ENCODE data around the gene DYNC2I2. TPM values are rescaled to one million over a fixed set of nuclear protein-coding genes. Genes with fewer than 3 reads are reported as not detected.
"Not testable (repeated sequence)": the region's sequence is repeated elsewhere in the genome, so short reads cannot be mapped to it uniquely, and the experiment has no call there.

DYNC2I2 gene
- polyA plus RNA-seq (ENCODE audit: insufficient read length in 12 of 12), result 10 to 100 TPM in 11 of 12 donors, not detected in 1; 32.4 to 47.0 (median 39.0) TPM
- long read RNA-seq, donor 1, transcript WDR34-201 (9 exons, 1,755 nt), result major isoform, 8 of 18 reads
- long read RNA-seq, donor 1, partial matches to known transcripts, result 10 of 18 reads
- long read RNA-seq, donor 1, other reads (novel, unspliced or antisense), result 0 of 18 reads
- long read RNA-seq, donor 2, partial matches to known transcripts, result 72 of 74 reads
- long read RNA-seq, donor 2, other reads (novel, unspliced or antisense), result 0 of 74 reads
- long read RNA-seq, donor 3, partial matches to known transcripts, result 6 of 9 reads
- long read RNA-seq, donor 3, other reads (novel, unspliced or antisense), result 0 of 9 reads
- long read RNA-seq, donor 4, partial matches to known transcripts, result 0 of 2 reads
- long read RNA-seq, donor 4, other reads (novel, unspliced or antisense), result 0 of 2 reads
- long read RNA-seq, donor 5, result 0 reads
- long read RNA-seq, donor 6, transcript WDR34-201 (9 exons, 1,755 nt), result major isoform, 8 of 8 reads
- long read RNA-seq, donor 6, partial matches to known transcripts, result 0 of 8 reads
- long read RNA-seq, donor 6, other reads (novel, unspliced or antisense), result 0 of 8 reads
- long read RNA-seq, donor 7, transcript WDR34-201 (9 exons, 1,755 nt), result major isoform, 6 of 11 reads
- long read RNA-seq, donor 7, partial matches to known transcripts, result 5 of 11 reads
- long read RNA-seq, donor 7, other reads (novel, unspliced or antisense), result 0 of 11 reads
- long read RNA-seq, donor 8, transcript WDR34-201 (9 exons, 1,755 nt), result major isoform, 11 of 29 reads
- long read RNA-seq, donor 8, partial matches to known transcripts, result 17 of 29 reads
- long read RNA-seq, donor 8, other reads (novel, unspliced or antisense), result 0 of 29 reads
- long read RNA-seq, donor 9, transcript WDR34-201 (9 exons, 1,755 nt), result major isoform, 6 of 23 reads
- long read RNA-seq, donor 9, partial matches to known transcripts, result 16 of 23 reads
- long read RNA-seq, donor 9, other reads (novel, unspliced or antisense), result 0 of 23 reads
- long read RNA-seq, donor 10, transcript WDR34-201 (9 exons, 1,755 nt), result major isoform, 10 of 19 reads
- long read RNA-seq, donor 10, partial matches to known transcripts, result 9 of 19 reads
- long read RNA-seq, donor 10, other reads (novel, unspliced or antisense), result 0 of 19 reads
- long read RNA-seq, donor 11, transcript WDR34-201 (9 exons, 1,755 nt), result major isoform, 15 of 37 reads
- long read RNA-seq, donor 11, partial matches to known transcripts, result 21 of 37 reads
- long read RNA-seq, donor 11, other reads (novel, unspliced or antisense), result 0 of 37 reads

DNA sequence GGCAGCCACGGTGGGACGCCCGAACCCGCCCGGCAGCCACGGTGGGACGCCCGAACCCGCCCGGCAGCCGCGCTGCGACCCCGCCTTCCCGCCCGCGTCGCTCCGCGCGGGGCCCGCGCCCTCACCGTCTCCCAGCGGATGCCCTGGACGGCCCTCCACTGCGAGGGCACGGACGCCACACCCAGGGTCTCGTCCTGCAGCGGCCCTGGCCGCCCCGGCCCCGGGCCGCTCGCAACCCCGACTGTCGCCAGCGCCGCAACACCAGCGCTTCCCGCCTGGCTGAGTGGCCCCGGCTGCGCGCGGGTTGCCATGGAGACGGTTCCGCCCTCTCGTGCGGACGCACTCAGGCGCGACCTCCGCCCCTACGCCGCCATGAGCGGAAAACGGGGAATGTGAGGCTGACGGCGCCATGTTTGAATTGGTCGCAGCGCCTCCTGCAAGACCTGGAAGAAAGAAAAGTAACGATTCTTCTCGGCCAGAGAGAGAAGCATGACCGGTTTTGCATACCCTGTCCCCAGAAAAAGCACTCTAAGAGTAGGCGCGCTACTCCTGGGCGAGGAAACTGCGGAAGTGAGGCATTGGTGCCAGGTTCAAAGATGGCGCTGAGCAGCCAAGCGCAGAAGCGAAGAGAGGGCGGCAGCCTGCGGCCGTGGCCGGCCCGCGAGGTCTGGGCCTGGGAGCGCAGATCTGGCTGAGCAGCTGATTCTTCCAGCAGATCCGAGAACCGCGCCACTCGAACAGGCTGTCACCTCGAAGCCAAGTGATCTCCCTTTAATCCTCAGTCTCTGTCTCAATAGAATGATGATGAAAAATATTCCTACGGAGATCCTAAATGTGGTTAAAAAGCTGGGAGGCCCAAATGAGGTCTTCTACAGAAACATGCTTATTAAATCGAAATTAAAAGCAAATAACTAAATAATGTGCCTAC, at the start of gene DYNC2I2:
TSS of gene DYNC2I2 (minus strand) at position 432 of the 928 bp plus-strand sequence. CDS start at position 311, 121 bp downstream.
- DNase-seq, result peak; percentile 97

GRCh38 chr9:128706045-128706444, 49.4 kb upstream of the DYNC2I2 start:
- DNase-seq, result no peak

- DNase-seq, result no peak
Measured at GRCh38 chr9:128705051-128705965, 48.7 kb upstream of the DYNC2I2 start.

DNA sequence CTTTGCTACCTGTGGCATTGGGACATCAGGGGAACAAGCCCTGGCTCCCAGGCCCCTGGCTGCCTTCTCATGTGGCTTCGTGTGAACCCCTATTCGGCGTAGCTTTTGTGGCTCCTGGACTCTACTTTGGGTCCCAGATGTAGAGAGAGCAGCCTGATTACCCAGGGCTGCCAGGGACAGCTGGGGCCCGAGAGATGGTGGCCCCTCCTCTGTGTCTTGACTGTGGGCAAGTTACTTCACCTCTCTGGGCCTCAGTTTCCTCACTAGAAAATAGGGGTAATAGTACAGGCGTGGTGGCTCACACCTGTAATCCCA, 47.7 kb upstream of the DYNC2I2 start:
- no peak for DNase-seq

DNA sequence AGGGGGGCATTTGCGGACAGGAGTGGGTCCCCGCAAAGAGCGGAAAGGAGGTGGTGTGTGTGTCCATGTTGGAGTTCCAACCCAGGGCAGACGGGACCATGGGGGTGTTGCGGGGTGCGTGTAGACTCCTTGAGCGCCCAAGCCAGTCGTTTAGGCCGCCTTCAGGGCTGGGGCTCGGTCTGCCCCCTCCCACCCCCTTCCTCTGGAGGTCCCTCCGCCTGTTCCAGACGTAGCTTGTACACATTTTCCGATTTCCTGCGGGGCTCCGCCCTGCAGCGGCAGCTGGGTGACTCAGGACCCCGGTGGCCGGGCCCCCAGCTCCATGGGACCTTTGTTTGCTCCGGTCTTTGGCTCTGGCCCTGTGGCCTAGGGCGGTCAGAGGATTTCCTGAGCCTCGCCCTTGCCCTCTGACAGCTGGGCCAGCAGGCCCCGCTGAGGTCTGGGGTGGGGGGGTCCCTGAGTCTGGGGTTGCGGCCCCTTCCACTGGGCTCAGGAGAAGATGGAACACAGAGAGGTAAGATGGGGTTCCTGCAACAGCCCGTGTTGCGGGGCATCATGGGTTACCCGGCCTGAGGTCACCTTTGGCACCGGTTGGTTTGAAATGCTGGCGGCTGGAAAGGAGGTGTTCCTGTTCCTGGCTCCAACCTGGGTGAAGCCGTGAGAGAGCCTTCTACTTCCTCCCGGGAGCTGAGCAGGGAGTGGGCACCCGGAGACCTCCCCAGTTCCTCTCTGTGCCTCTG, 47.1 kb upstream of the DYNC2I2 start:
- DNase-seq, result no peak

GRCh38 chr9:128702949-128703615, 46.4 kb upstream of the DYNC2I2 start:
- no peak for DNase-seq

- peak; percentile 87 for DNase-seq
Measured at GRCh38 chr9:128702445-128702948, 45.9 kb upstream of the DYNC2I2 start, which contains the start of gene PKN3. PKN3 (plus strand) TSS chr9:128702503; CDS start chr9:128702916, 413 bp downstream.

GRCh38 chr9:128701227-128701854, 44.7 kb upstream of the DYNC2I2 start:
- DNase-seq, result no peak

GRCh38 chr9:128699096-128699795, 42.6 kb upstream of the DYNC2I2 start:
- DNase-seq, result not testable (repeated sequence)

DNA sequence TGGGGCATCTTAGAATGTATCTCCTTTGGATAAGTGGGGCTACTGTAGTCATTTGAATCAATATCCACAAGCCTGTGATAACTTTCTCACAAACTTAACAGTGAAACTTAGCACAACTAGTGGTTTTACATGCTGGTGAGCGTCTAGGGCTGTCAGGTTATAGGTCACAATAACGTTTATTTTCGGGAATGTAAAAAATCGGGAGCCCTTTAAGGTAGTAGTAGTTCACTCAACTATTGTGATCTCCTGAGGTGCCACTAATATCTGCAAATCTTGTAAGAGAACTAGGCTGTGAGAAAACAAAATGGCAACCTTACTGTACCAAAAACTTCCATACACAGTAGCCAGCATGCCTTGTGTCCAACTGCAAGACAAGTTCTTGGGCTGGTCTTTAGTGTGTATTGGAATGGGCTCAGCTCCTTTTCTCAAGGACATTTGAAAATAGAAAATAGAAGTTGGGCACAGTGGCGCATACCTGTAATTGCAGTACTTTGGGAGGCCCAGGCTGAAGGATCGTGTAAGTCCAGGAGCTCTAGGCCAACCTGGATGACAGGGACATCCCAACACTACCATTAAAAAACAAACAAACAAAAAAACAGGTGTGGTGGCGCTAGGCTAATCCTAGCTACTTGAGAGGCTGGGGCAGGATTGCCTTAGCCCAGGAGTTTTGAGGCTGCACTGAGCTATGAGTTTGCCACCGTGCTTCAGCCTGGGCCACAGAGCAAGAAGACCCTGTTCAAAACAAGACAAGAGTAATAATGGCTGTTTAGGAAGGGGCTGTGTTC, 40.5 kb upstream of the DYNC2I2 start:
- DNase-seq, result no peak

GRCh38 chr9:128694344-128694743, 37.7 kb upstream of the DYNC2I2 start:
- no peak for DNase-seq

- DNase-seq, result not testable (repeated sequence)
Measured at GRCh38 chr9:128693738-128694137, 37.1 kb upstream of the DYNC2I2 start.

- no peak for DNase-seq
Measured at GRCh38 chr9:128690684-128691034, 34.0 kb upstream of the DYNC2I2 start.

DNA sequence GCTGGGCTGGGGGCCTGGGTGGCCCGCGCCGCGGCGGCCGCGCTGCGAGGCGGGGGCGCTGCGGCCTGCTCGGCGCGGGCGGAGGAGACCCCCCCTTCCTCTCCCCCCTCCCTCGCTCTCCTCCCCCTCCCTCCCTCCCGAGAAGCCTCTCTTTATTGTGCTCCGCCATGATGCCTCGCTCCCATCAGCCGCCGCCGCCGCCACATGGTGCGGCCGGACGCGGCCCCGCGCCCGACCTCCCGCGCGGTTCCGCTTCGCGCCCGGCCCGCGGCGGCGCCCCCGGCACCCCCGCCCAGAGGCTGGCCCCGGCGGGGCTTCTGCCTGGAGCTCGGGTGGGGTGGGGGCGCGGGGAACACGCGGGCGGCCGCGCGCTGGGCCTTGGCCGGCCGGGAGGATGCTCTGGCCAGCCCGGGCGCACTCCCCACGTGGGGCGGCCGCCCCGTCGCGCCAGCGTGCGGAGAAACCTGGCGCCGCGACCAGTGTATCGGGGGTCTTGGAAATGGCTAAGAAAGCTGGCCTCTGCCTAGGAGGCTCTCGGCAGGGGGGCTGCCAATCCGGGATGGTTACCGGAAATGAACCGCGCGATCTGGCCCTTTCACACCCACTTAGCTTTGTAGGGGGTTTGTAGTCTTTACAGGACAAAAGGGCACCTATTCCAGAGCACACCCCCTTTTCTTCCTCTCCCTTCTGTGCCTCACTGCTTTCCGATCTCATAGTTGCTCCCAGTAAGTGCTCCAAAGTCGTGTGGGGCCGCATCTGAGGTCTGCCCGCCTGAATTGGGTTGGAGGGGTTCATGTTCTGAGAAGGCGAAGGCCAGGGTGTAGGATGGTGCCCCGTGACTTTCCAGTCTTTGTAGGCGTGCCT, 33.4 kb upstream of the DYNC2I2 start:
- no peak for DNase-seq

DNA sequence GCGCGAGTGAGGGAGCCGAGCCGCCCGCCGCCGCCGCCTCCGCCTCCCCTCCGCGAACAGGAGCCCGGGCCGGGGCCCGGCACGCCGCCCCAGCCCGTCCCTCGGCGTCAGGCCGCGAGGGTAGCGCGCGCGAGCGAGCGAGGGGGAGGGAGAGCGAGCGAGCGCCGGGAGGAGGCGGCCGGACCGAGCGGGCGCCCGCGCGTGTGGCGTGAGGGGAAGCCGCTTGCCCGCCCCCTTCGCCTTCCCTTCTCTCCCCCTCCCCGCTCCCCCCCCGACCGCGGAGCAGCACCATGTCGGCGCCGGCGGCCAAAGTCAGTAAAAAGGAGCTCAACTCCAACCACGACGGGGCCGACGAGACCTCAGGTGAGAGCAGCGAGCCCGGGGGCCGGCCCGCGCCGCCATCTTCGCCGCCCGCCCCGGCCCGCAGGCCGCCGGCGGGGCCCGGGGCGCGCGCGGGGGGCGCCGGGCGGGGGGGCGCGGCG, 32.7 kb upstream of the DYNC2I2 start:
- DNase-seq, result peak; percentile 51
